Hypothalamus (tissue), 51 donors: ENCODE results near the gene TEP1.
"Not testable (repeated sequence)": the region's sequence is repeated elsewhere in the genome, so short reads cannot be mapped to it uniquely, and the experiment has no call there.

Experiments used
- DNase-seq, 51 donors: peaks; one replicate each; lab custom pipeline; 2025; lab: John Stamatoyannopoulos, UW

Gene TEP1

DNA sequence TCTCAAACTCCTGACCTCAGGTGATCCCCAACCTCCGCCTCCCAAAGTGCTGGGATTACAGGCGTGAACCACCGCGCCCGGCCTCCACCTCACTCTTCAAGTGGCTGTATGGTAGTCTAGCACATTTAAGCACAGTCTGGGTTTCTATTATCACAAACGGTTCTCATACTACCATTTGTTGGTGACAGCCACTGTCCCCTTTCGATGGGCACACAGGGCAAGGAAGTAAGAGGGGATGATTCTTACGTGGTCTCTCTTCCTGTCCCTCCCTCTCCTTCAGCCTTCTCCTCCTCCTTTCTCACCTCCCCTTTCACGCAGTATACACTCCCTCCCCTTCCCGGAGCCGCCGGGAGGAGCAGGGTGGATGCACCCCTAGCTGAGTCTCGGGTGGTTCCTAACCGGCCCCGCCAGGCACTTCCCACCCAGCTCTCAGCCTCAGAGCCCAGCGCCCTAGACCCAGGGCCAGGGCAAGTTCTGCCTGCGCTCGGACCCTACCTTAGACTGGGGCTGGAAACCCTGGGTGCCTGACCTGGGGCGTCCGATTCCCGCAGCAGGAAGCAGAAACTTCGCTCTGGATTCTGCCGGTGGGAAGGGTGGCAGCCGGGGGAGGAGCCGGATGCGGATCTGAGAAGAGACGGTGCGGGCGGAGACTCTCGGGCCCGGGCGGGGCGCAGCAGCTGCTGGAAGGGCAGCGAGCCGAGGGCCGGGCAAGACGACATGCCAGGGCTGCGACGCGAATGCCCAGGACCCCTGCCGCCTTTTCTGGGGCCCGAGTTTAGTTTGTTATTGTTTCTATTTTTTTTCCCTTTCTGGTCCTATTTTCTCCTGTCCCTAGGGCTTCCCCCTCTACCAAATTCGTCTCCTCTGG, at the start of gene TEP1:
Gene TEP1, minus strand, starts transcription at position 626 of the 868 bp plus-strand sequence. CDS start 5,062 bp downstream, outside the sequence.
- DNase-seq = peak in 50 of 51 donors; percentile 28 to 90 (median 67)

DNA sequence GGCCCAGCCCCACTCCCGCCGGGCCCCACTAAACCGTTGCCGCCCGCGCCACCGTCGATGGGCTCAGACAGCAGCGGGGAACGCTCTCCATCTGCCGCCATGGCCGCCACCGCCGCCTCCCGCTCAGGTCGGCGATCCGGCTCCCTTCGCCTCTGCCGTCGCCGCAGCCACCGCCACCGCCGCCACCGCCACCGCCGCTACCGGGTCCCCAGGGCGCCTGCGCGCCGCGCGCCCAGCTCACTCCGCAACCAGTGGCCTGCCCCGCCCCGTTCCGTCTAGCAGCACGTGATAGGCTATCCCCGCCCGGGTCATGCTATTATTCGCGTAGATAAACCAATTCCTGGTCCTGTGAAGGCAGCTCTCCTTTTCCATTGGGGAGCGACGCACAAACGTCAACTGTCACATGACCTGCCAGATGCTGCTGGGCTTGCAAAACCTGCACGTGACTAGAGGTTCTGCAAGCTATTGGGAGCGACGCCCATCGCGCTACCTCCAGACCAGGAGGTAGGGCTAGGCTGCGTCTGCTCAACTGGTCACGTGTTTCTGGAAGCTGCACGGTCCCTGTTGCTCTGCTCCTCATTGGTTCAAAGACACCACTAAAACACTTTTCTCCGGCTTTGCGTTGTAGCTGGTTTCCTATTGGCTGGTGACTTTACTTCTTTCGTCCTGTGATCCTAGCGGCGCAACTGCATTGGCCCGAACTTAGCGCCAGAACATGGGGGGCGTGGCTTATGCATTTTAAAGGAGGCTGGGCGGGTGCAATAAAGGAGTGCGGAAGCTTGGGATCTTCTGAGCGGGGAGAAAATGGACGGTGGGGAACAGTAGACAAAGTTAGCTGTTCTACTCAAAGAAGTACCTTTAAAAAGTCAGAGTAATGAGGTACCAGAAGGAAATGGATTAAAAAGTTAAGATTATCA, 48.2 kb upstream of the TEP1 start, which contains the start of gene PIP4P1:
Gene PIP4P1, minus strand, starts transcription at position 210 of the 917 bp plus-strand sequence. Its CDS starts 109 bp downstream, at position 101.
- peak; percentile 89 to 100 (median 99) for DNase-seq

DNA sequence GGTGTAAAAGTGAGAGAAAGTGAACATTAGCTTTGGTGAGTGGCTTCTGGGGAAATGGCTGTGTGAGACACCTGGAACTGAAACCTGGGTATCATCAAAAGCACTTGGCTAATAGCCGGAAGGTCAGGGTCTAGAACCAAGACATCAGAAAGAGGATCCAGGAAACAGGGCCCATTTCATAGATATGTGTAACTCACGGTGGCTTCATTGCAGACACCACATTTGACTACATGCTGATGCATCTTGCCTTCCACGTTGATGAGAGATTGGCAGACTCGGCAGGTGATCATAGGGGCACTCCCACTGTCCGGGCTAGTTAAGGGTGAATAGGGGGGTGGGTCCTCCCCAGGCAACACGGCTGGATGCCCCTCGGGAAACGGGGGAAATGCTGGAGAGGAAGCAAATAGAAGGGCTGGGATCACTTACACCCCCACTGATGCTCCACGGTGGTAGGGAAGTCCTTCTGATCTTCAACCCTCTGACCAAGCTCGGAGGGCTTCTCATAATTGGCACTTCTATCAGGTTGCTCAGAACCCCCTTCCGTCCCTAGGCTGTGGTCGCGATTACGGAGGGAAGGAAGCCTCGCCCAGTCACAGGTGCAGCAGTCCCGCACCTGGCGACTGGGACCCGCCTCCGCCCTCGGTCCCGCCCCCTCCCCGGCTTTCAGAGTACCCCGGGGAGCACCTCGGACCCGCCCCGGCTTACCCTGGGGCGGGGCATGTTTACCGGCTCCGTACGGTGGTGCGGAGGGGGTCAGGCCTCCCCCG, 47.3 kb upstream of the TEP1 start:
- peak in 3 of 51 donors; percentile 40 to 42 (median 41) for DNase-seq

GRCh38 chr14:20458031-20458789, 44.9 kb upstream of the TEP1 start:
- no peak for DNase-seq

GRCh38 chr14:20456971-20457370, 43.7 kb upstream of the TEP1 start:
- peak in 1 of 51 donors; percentile 1 for DNase-seq

DNA sequence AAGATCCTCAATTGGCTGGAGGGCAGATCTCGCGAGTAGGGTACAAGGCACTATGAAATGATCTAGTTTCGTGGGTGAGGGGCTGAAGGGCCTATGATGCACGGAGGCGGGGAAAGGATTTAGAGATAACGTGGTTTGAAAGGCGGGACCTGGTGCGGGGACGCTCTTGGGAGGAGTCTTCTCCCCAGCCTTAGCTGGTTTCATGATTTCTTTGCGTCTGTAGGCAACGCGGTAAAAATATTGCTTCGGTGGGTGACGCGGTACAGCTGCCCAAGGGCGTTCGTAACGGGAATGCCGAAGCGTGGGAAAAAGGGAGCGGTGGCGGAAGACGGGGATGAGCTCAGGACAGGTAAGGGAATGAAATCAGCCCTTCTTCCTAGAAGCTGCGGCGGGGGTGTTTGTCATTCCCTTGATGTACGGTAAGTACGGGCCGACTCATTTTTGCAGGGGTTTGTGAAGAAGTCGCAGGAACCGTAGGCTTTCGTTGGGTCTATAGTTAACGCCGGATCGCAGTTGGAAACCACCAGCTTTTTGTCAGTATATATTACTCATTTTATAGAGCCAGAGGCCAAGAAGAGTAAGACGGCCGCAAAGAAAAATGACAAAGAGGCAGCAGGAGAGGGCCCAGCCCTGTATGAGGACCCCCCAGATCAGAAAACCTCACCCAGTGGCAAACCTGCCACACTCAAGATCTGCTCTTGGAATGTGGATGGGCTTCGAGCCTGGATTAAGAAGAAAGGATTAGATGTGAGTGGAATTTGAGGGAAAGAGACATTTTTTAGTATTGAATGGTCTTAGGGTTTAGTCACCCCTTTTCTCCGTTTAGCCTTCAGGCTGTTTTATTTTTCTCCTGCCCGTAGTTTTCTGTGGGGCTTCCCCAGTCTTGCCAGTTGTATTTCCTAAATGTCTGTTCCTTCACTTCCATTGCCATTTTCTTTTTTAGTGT, 42.3 kb upstream of the TEP1 start:
- DNase-seq = peak in 10 of 51 donors; percentile 45 to 74 (median 63)

DNA sequence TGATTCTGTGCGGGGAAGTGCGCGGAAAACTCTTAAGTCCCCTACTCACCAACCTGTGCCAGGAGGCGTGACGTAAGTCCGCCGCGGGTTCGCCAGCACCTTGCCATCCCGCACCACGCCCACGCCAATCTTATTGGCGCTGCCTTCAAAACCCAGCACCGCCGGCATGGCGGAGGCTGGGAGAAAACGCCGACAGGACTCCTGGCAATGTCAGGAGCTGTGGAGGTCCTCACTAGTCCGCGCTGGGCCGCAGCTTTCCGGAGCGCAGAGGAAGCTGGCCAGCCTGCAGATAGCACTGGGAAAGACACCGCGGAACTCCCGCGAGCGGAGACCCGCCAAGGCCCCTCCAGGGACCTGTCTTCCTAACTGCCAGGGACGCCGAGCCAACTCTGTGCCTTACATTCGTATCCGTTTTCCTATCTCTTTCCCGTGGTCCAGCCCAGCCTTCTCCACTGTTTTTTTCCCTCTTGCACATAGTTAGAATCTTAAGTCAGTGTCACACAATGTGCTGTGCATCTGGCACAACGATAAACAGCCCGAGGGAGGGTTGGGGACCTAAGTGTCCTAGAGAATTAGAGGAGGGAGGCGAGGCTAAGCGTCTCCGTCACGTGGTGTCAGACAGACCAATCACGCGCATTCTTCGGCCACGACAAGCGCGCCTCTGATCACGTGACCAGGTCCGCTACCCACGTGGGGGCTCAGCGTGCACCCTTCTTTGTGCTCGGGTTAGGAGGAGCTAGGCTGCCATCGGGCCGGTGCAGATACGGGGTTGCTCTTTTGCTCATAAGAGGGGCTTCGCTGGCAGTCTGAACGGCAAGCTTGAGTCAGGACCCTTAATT, 41.4 kb upstream of the TEP1 start, which contains the start of the genes APEX1 and OSGEP:
Gene APEX1, plus strand, starts transcription at position 711 of the 839 bp plus-strand sequence. CDS start 420 bp downstream, outside the sequence.
Gene OSGEP, minus strand, starts transcription at position 297 of the 839 bp plus-strand sequence. Its CDS starts 129 bp downstream, at position 168.
- DNase-seq = peak; percentile 83 to 99 (median 97)

GRCh38 chr14:20452831-20453230, 39.5 kb upstream of the TEP1 start:
- not testable (repeated sequence) for DNase-seq

DNA sequence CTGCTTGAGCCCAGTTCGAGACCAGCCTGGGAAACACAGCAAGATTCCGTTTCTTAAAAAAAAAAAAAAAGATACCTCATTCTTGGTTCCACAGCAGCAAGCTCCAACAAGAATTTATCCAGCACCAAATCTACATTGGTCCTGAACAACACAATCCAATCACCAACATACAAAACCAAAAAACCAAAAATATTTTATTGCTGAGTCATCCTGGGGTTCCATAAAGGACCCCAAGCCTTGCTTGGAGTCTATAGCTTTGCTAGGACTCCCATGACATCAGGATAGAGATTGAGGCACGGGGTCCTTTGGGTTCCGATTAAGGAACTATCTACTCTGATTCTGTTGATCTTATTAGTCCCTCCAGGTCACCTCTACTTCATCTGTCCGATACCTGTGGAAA, 33.6 kb upstream of the TEP1 start:
- no peak for DNase-seq

- DNase-seq = not testable (repeated sequence)
Observed at GRCh38 chr14:20443650-20444049, 30.3 kb upstream of the TEP1 start.

DNA sequence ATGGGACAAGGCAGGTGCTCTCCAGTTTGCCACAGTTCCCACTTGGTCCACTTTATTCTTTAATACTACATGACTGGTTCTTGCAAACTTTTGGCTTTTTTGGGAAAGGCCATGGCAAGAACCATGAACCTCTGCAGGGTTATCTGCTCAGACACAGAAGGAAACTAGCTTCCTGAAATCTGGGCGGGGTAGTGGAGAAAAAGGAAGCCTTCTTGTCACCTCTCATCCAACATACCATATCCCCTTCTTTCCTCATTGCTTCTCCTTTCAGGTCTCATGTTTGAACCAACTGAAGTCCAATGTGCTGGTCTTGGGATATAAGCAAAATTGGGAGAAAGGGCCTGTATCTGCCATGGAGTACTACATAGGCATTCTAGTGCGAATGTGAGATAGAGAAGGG, 28.2 kb upstream of the TEP1 start:
- DNase-seq = no peak

- no peak for DNase-seq
Observed at GRCh38 chr14:20440882-20441281, 27.6 kb upstream of the TEP1 start.

DNA sequence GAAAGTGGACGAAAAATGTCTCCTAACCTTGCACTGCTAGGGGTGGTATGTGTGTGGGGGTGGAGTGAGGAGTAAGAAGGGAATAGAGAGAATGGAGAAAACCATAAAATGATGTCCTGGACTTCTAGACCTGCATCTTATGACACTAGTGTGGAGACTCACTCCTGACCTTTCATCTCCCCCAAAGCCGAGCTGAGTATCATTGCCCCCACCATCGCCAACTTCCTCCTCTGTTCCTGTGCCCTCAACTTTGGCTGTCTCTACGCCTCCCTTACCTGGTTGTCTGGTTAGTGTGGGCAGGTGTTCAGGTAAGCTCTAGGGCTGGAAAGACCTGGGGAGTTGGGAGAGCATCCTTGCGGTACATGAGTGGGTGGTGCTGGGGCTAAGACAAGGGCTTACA, 27.2 kb upstream of the TEP1 start:
- DNase-seq = no peak

DNA sequence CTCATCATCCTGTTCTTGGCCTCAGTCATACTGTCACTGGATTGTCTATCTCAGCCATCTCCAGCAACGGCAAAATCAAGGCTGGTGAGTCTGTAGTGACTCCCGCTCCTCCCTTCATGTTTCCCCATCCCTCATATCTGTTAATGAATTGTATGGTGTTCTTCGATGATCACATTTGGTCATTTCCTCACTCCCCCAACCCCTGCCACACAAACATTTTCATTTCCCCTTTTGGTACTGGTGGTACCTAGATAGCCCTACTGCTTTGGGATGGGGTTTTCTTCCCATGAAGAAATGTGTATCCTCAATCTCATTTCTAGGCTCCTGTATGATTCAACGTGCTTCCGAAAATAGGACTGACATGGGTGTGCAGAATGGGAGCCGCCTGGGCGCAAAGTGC, 25.4 kb upstream of the TEP1 start:
- DNase-seq = no peak

- no peak for DNase-seq
Observed at GRCh38 chr14:20436363-20436755, 23.1 kb upstream of the TEP1 start.

- DNase-seq = peak in 1 of 51 donors; percentile 5
Observed at GRCh38 chr14:20435582-20436362, 22.5 kb upstream of the TEP1 start, which contains the start of gene KLHL33. TSS of gene KLHL33 (minus strand) at chr14:20436166. CDS start at chr14:20435811, 355 bp downstream.
